ENCODE data around the gene TMEM200A.

The TMEM200A gene

GRCh38 chr6:130482645-130483390 is 117.0 kb downstream of the TMEM200A start:
- in situ Hi-C loops (cut with HindIII; ENCODE audit: low sequenced_read_pairs): no loop called here

GRCh38 chr6:130485870-130486269 is 120.1 kb downstream of the TMEM200A start:
- in situ Hi-C loops (cut with HindIII; ENCODE audit: low sequenced_read_pairs): no loop called here

- in situ Hi-C loops (cut with HindIII; ENCODE audit: low sequenced_read_pairs): no loop called here
Observed at GRCh38 chr6:130486417-130486816, 120.6 kb downstream of the TMEM200A start.

GRCh38 chr6:130489514-130489913 is 123.7 kb downstream of the TMEM200A start:
- in situ Hi-C loops (cut with HindIII; ENCODE audit: low sequenced_read_pairs): no loop called here

Measured in endothelial cell of hepatic sinusoid (primary cell).